Fibroblast of lung (primary cell): ENCODE results near the gene MAPKAPK3. TPM values are rescaled to one million over a fixed set of nuclear protein-coding genes. Genes with fewer than 3 reads are reported as not detected.

ENCODE experiments used
- DNase-seq, 2 donors: peaks; one replicate each; pipeline versions ENCODE4 v3.0.0 to v3.0.0-alpha.2; 2010; ENCODE audit warnings: low read depth in 2 of 2
- H2AFZ ChIP-seq: 2 replicates; pipeline ENCODE4 v1.5.1; 2012; ENCODE audit warnings: low read length, control low read depth, inconsistent platforms
- H3K27ac ChIP-seq: 2 replicates; pipeline ENCODE4 v1.5.1; 2011; ENCODE audit warnings: low read length, control low read depth; ENCODE audit not compliant: insufficient read depth
- H3K27me3 ChIP-seq: 2 replicates; pipeline ENCODE4 v1.5.1; 2011; ENCODE audit warnings: mild to moderate bottlenecking, low read length; ENCODE audit not compliant: control insufficient read depth, insufficient read depth
- H3K36me3 ChIP-seq: 2 replicates; pipeline ENCODE4 v1.5.1; 2011; ENCODE audit warnings: low read length; ENCODE audit not compliant: control insufficient read depth, insufficient read depth
- H3K4me1 ChIP-seq: 2 replicates; pipeline ENCODE4 v1.5.1; 2011; ENCODE audit warnings: low read length; ENCODE audit not compliant: control insufficient read depth, insufficient read depth; ENCODE audit errors: extremely low read depth
- H3K4me2 ChIP-seq: 2 replicates; pipeline ENCODE4 v1.5.1; 2011; ENCODE audit warnings: low read length, control low read depth; ENCODE audit not compliant: insufficient read depth; ENCODE audit errors: extremely low read depth
- H3K4me3 ChIP-seq, 4 experiments: fragments of 200-600 bp in 1 of 4; sonication (generic) in 1 of 4; replicated peaks in 1 of 4; 2 replicates each; pipeline ENCODE4 v1.5.1; 2011 to 2016; ENCODE audit warnings: low read length in 4 of 4, low read depth in 3 of 4, mild to moderate bottlenecking in 3 of 4, control low read depth in 2 of 4, inconsistent platforms in 1 of 4, mixed read lengths in 1 of 4; ENCODE audit not compliant: insufficient read depth in 1 of 4; ENCODE audit errors: control extremely low read depth in 1 of 4
- H3K79me2 ChIP-seq: 2 replicates; pipeline ENCODE4 v1.5.1; 2012; ENCODE audit warnings: mild to moderate bottlenecking, low read length, inconsistent platforms; ENCODE audit not compliant: control insufficient read depth, insufficient read depth
- H3K9ac ChIP-seq: 2 replicates; pipeline ENCODE4 v1.5.1; 2011; ENCODE audit warnings: mild to moderate bottlenecking, low read length, control low read depth; ENCODE audit not compliant: insufficient read depth
- H3K9me3 ChIP-seq: 2 replicates; pipeline ENCODE4 v1.5.1; 2012; ENCODE audit warnings: low read depth, low read length; ENCODE audit not compliant: control insufficient read depth, insufficient read depth
- H4K20me1 ChIP-seq: 2 replicates; pipeline ENCODE4 v1.5.1; 2011; ENCODE audit warnings: low read length; ENCODE audit not compliant: control insufficient read depth, insufficient read depth; ENCODE audit errors: extremely low read depth
- CTCF ChIP-seq, 2 donors: IDR thresholded peaks in 1 of 2; conservative IDR thresholded peaks in 1 of 2; 1 replicate in 1 of 2; 2 replicates in 1 of 2; pipeline ENCODE4 v1.5.1; 2011 to 2012; ENCODE audit warnings: low read length in 2 of 2, control low read depth in 1 of 2, inconsistent platforms in 1 of 2, low read depth in 1 of 2, mild to moderate bottlenecking in 1 of 2
- EZH2 ChIP-seq: IDR thresholded peaks from 2 replicates; pipeline ENCODE4 v1.5.1; 2012; ENCODE audit warnings: low read length, control low read depth, mild to moderate bottlenecking; ENCODE audit errors: missing control alignments
- polyA plus RNA-seq, 2 donors: library from polyadenylated mRNA; depleted of rRNA in 1 of 2; stranded (reverse) in 1 of 2; unstranded in 1 of 2; fragments of >200 nt; gene quantifications; 2 replicates each; pipeline ENCODE4 v1.2.1, GENCODE V29; 2011 to 2012; ENCODE audit warnings: missing spikeins in 1 of 2
- total RNA-seq: library from RNA; depleted of rRNA; stranded (reverse); fragments of >200 nt; gene quantifications from 2 replicates; pipeline ENCODE4 v1.2.1, GENCODE V29; 2014

MAPKAPK3 gene
- total and polyA plus RNA-seq, 2 donors (not counting 1 experiment from before 2014, with no cell fraction given) = 34.3 to 38.4 TPM

- peaks cover 5% of the 10 kb centered on the region for H3K4me1 ChIP-seq
- peaks cover 9% of the 10 kb centered on the region for H3K36me3 ChIP-seq
- H2AFZ ChIP-seq = no peak overlapping the region
- H3K27ac ChIP-seq = no peak overlapping the region
- H3K79me2 ChIP-seq = peaks cover 7% of the 10 kb centered on the region
- no peak overlapping the region for H3K4me2 ChIP-seq
- H4K20me1 ChIP-seq = no peaks in the 10 kb centered on the region
- no peak for TF ChIP-seq EZH2
- TF ChIP-seq CTCF (conservative IDR thresholded peaks at IDR 0.05 in 1 of 2, IDR thresholded peaks at IDR 0.05 in 1 of 2; ENCODE audit: low read depth in 1 of 2, low read length in 2 of 2) = peak; percentile 92 to 96
- DNase-seq = peak; percentile 35 to 67
- H3K9me3 ChIP-seq = no peaks in the 10 kb centered on the region
- H3K4me3 ChIP-seq = no peak overlapping the region
- H3K27me3 ChIP-seq = no peaks in the 10 kb centered on the region
- H3K9ac ChIP-seq = no peak overlapping the region
These were observed 44.8 kb upstream of the MAPKAPK3 start for GRCh38 chr3:50572158-50572557.

- Histone ChIP-seq H3K4me3 (no peak overlapping the region), H3K9me3 (no peaks in the 10 kb centered on the region), H3K27ac (no peak overlapping the region), H3K9ac (no peak overlapping the region), H3K79me2 (peaks cover 7% of the 10 kb centered on the region), H2AFZ (no peak overlapping the region), H3K4me1 (peaks cover 3% of the 10 kb centered on the region), H3K4me2 (no peak overlapping the region), H3K27me3 (no peaks in the 10 kb centered on the region), H4K20me1 (no peaks in the 10 kb centered on the region), H3K36me3 (peaks cover 9% of the 10 kb centered on the region)
- TF ChIP-seq EZH2 = no peak
- TF ChIP-seq CTCF (conservative IDR thresholded peaks at IDR 0.05 in 1 of 2, IDR thresholded peaks at IDR 0.05 in 1 of 2; ENCODE audit: low read depth in 1 of 2, low read length in 2 of 2) = no peak
- DNase-seq = no peak
These were observed 44.1 kb upstream of the MAPKAPK3 start for GRCh38 chr3:50572801-50573371.

GRCh38 chr3:50573566-50574443 is 43.1 kb upstream of the MAPKAPK3 start:
- Histone ChIP-seq H3K9me3 (no peaks in the 10 kb centered on the region), H3K4me1 (no peaks in the 10 kb centered on the region), H3K27ac (no peak overlapping the region), H3K4me2 (no peak overlapping the region), H3K36me3 (peaks cover 9% of the 10 kb centered on the region), H3K4me3 (no peak overlapping the region), H2AFZ (no peak overlapping the region), H3K79me2 (peaks cover 7% of the 10 kb centered on the region), H4K20me1 (no peaks in the 10 kb centered on the region), H3K9ac (no peak overlapping the region), H3K27me3 (no peaks in the 10 kb centered on the region)
- no peak for DNase-seq
- TF ChIP-seq EZH2 = no peak
- no peak for TF ChIP-seq CTCF (conservative IDR thresholded peaks at IDR 0.05 in 1 of 2, IDR thresholded peaks at IDR 0.05 in 1 of 2; ENCODE audit: low read depth in 1 of 2, low read length in 2 of 2)
